DOHH2 (cell line): ENCODE data around the gene CCDC28B.

Experiments used
- CTCF ChIP-seq: fragments of 200-600 bp; sonication (generic); IDR thresholded peaks from one replicate; pipeline ENCODE4 v1.5.1; 2014; ENCODE audit warnings: antibody characterized with exemption, mild to moderate bottlenecking, low read depth, low read length; ENCODE audit not compliant: poor library complexity, severe bottlenecking
- EZH2phosphoT487 ChIP-seq: fragments of 200-600 bp; sonication (generic); IDR thresholded peaks from 2 replicates; pipeline ENCODE4 v1.6.1; 2017; ENCODE audit warnings: borderline replicate concordance, mild to moderate bottlenecking, antibody characterized with exemption, low read length, moderate library complexity, mixed read lengths

- TF ChIP-seq CTCF (no peak), EZH2phosphoT487 (no peak)
Observed at GRCh38 chr1:32170991-32171390, 29.4 kb upstream of the CCDC28B start.
